Vagina (tissue), 2 donors: Measurements from ENCODE around the gene TBC1D23.

Experiments
- CTCF ChIP-seq, 3 experiments: fragments of 450-650 bp in 2 of 3; fragments of 200-600 bp in 1 of 3; sonication (generic) in 1 of 3; IDR thresholded peaks; one replicate each; pipeline ENCODE4 v1.5.1; 2017 to 2019; ENCODE audit warnings: antibody characterized with exemption in 3 of 3, mild to moderate bottlenecking in 2 of 3, moderate library complexity in 2 of 3
- POLR2A ChIP-seq, 2 donors: fragments of 450-650 bp; IDR thresholded peaks; one replicate each; pipeline ENCODE4 v1.6.1; 2017; ENCODE audit warnings: antibody characterized with exemption in 2 of 2, mild to moderate bottlenecking in 2 of 2, moderate library complexity in 2 of 2

- TF ChIP-seq CTCF (IDR thresholded peaks at IDR 0.05) (no peak), POLR2A (IDR thresholded peaks at IDR 0.05) (no peak)
Measured at GRCh38 chr3:100310355-100310965, 49.7 kb downstream of the TBC1D23 start.
